SK-N-SH treated with all-trans-retinoic acid at 6 μM for 48 hours (cell line): Measurements from ENCODE around the gene ACTN4.

Experiments
- ATAC-seq: fragments of 200-7000 bp; cut with Tn5 transposase; 3 replicates; pipeline ENCODE4 v1.9.1; 2020; ENCODE audit warnings: mild to moderate bottlenecking, moderate library complexity
- ARNTL ChIP-seq: fragments of 450-650 bp; formaldehyde crosslinking; IDR thresholded peaks from 2 replicates; pipeline ENCODE4 v1.5.0; 2020; ENCODE audit warnings: low read depth, mild to moderate bottlenecking, moderate library complexity, borderline replicate concordance
- BACH2 ChIP-seq: fragments of 250-450 bp; sonication (Bioruptor Pico); IDR thresholded peaks from 2 replicates; pipeline ENCODE4 v1.9.0; 2021; ENCODE audit warnings: mild to moderate bottlenecking, borderline replicate concordance
- CREB5 ChIP-seq: fragments of 250-450 bp; sonication (Bioruptor Pico); IDR thresholded peaks from 2 replicates; pipeline ENCODE4 v1.5.1; 2020; ENCODE audit warnings: low read depth, mild to moderate bottlenecking, moderate library complexity
- CSDC2 ChIP-seq: fragments of 250-450 bp; sonication (Bioruptor Pico); IDR thresholded peaks from 2 replicates; pipeline ENCODE4 v1.5.0; 2020; ENCODE audit warnings: mild to moderate bottlenecking, moderate library complexity
- CSRNP3 ChIP-seq: fragments of 250-450 bp; sonication (Bioruptor Pico); IDR thresholded peaks from 2 replicates; pipeline ENCODE4 v1.5.1; 2021; ENCODE audit warnings: mild to moderate bottlenecking, moderate library complexity
- ESRRG ChIP-seq: fragments of 250-450 bp; sonication (Bioruptor Pico); IDR thresholded peaks from 2 replicates; pipeline ENCODE4 v1.6.1; 2021; ENCODE audit warnings: mild to moderate bottlenecking
- GLIS3 ChIP-seq: fragments of 250-450 bp; sonication (Bioruptor Pico); IDR thresholded peaks from 2 replicates; pipeline ENCODE4 v1.5.0; 2020; ENCODE audit warnings: mild to moderate bottlenecking, moderate library complexity
- ISL1 ChIP-seq: fragments of 250-450 bp; sonication (Bioruptor Pico); IDR thresholded peaks from 2 replicates; pipeline ENCODE4 v2.1.2; 2022; ENCODE audit warnings: mild to moderate bottlenecking, moderate library complexity
- OSR1 ChIP-seq: fragments of 250-450 bp; sonication (Bioruptor Pico); IDR thresholded peaks from 2 replicates; pipeline ENCODE4 v1.8.0; 2022; ENCODE audit warnings: moderate library complexity, mild to moderate bottlenecking, inconsistent platforms
- PATZ1 ChIP-seq: fragments of 250-450 bp; sonication (Bioruptor Pico); IDR thresholded peaks from 2 replicates; pipeline ENCODE4 v1.8.0; 2020; ENCODE audit warnings: mild to moderate bottlenecking, moderate library complexity, borderline replicate concordance
- POU6F1 ChIP-seq: fragments of 250-450 bp; sonication (Bioruptor Pico); IDR thresholded peaks from 2 replicates; pipeline ENCODE4 v1.8.0; 2021; ENCODE audit warnings: low read depth, mild to moderate bottlenecking, moderate library complexity, borderline replicate concordance
- PPARA ChIP-seq: fragments of 250-450 bp; sonication (Bioruptor Pico); IDR thresholded peaks from 2 replicates; pipeline ENCODE4 v1.5.0; 2020; ENCODE audit warnings: mild to moderate bottlenecking, borderline replicate concordance
- SNAI2 ChIP-seq: fragments of 250-450 bp; sonication (Bioruptor Pico); IDR thresholded peaks from 2 replicates; pipeline ENCODE4 v1.5.0; 2020; ENCODE audit warnings: mild to moderate bottlenecking, moderate library complexity
- TCF4 ChIP-seq: fragments of 250-450 bp; sonication (Bioruptor Pico); IDR thresholded peaks from 2 replicates; pipeline ENCODE4 v1.8.0; 2021; ENCODE audit warnings: mild to moderate bottlenecking, moderate library complexity, borderline replicate concordance
- TOX ChIP-seq: fragments of 250-450 bp; sonication (Bioruptor Pico); IDR thresholded peaks from 2 replicates; pipeline ENCODE4 v1.8.0; 2021; ENCODE audit warnings: mild to moderate bottlenecking, moderate library complexity, borderline replicate concordance
- TSHZ2 ChIP-seq: fragments of 250-450 bp; sonication (Bioruptor Pico); IDR thresholded peaks from 2 replicates; pipeline ENCODE4 v1.5.0; 2020; ENCODE audit warnings: mild to moderate bottlenecking, moderate library complexity
- ZFP3 ChIP-seq: fragments of 250-450 bp; sonication (Bioruptor Pico); IDR thresholded peaks from 2 replicates; pipeline ENCODE4 v1.5.0; 2020; ENCODE audit warnings: mild to moderate bottlenecking, moderate library complexity
- ZNF565 ChIP-seq: fragments of 450-650 bp; formaldehyde crosslinking; conservative IDR thresholded peaks from 2 replicates; pipeline ENCODE4 v1.5.0; 2020; ENCODE audit warnings: low read depth, mild to moderate bottlenecking, moderate library complexity
- ZNF8 ChIP-seq: fragments of 450-650 bp; formaldehyde crosslinking; IDR thresholded peaks from 2 replicates; pipeline ENCODE4 v1.5.0; 2020; ENCODE audit warnings: mild to moderate bottlenecking, moderate library complexity

Gene ACTN4

GRCh38 chr19:38700350-38700901 lies 53.0 kb downstream of the ACTN4 start:
- TF ChIP-seq POU6F1 (no peak), ARNTL (CRISPR knock-in tag) (no peak), CSRNP3 (CRISPR knock-in tag) (no peak), ISL1 (no peak), SNAI2 (CRISPR knock-in tag) (no peak), ZNF8 (CRISPR knock-in tag) (no peak), GLIS3 (no peak), TSHZ2 (CRISPR knock-in tag) (no peak), CSDC2 (CRISPR knock-in tag) (no peak)
- TF ChIP-seq, all 23 proteins: peak for 0
- ATAC-seq: no peak

- no peak for TF ChIP-seq ESRRG (CRISPR knock-in tag)
- TF ChIP-seq ZFP3 (CRISPR knock-in tag): no peak
- TF ChIP-seq TOX: no peak
Measured at GRCh38 chr19:38700902-38701454, 53.5 kb downstream of the ACTN4 start.

GRCh38 chr19:38701455-38702063 lies 54.1 kb downstream of the ACTN4 start:
- no peak for TF ChIP-seq CSDC2 (CRISPR knock-in tag)
- TF ChIP-seq TCF4 (CRISPR knock-in tag): no peak
- TF ChIP-seq PPARA (CRISPR knock-in tag): no peak
- no peak for TF ChIP-seq ARNTL (CRISPR knock-in tag)
- TF ChIP-seq BACH2 (CRISPR knock-in tag): no peak
- TF ChIP-seq ZNF565: no peak
- no peak for TF ChIP-seq CREB5 (CRISPR knock-in tag)
- no peak for TF ChIP-seq ISL1
- TF ChIP-seq PATZ1 (CRISPR knock-in tag): no peak
- no peak for TF ChIP-seq GLIS3
- no peak for TF ChIP-seq OSR1
- no peak for TF ChIP-seq SNAI2 (CRISPR knock-in tag)
- TF ChIP-seq POU6F1: no peak
- TF ChIP-seq TSHZ2 (CRISPR knock-in tag): no peak
- ATAC-seq: no peak

More at GRCh38 chr19:38700902-38701454, 53.5 kb downstream of the ACTN4 start:
- ATAC-seq: no peak
